Osteoblast (primary cell): ENCODE results near the gene LMNTD2. TPM values are rescaled to one million over a fixed set of nuclear protein-coding genes. Genes with fewer than 3 reads are reported as not detected.

Experiments used
- DNase-seq: peaks from one replicate; pipeline ENCODE4 v3.0.0; 2011; ENCODE audit warnings: low spot score, mixed read lengths; ENCODE audit not compliant: insufficient read length; ENCODE audit errors: missing footprints
- H2AFZ ChIP-seq: 2 replicates; pipeline ENCODE4 v1.6.0; 2011; ENCODE audit warnings: mild to moderate bottlenecking, low read length
- H3K27ac ChIP-seq: 2 replicates; pipeline ENCODE4 v1.5.1; 2011; ENCODE audit warnings: mild to moderate bottlenecking, low read depth, low read length, moderate library complexity
- H3K27me3 ChIP-seq: 2 replicates; pipeline ENCODE4 v1.6.0; 2012; ENCODE audit warnings: mild to moderate bottlenecking, control low read depth, inconsistent platforms, low read length, moderate library complexity; ENCODE audit not compliant: insufficient read depth
- H3K36me3 ChIP-seq: 2 replicates; pipeline ENCODE4 v1.5.1; 2011; ENCODE audit warnings: mild to moderate bottlenecking, low read length, control low read depth, moderate library complexity; ENCODE audit not compliant: insufficient read depth
- H3K4me1 ChIP-seq: 2 replicates; pipeline ENCODE4 v1.5.1; 2011; ENCODE audit warnings: mild to moderate bottlenecking, low read length, control low read depth, moderate library complexity; ENCODE audit not compliant: insufficient read depth
- H3K4me2 ChIP-seq: 2 replicates; pipeline ENCODE4 v1.6.0; 2011; ENCODE audit warnings: mild to moderate bottlenecking, low read length; ENCODE audit not compliant: insufficient read depth
- H3K4me3 ChIP-seq: fragments of 200-600 bp; sonication (generic); 3 replicates; pipeline ENCODE4 v1.5.1; 2012; ENCODE audit warnings: mild to moderate bottlenecking, low read length, inconsistent platforms; ENCODE audit not compliant: insufficient read depth
- H3K79me2 ChIP-seq: 2 replicates; pipeline ENCODE4 v1.6.0; 2012; ENCODE audit warnings: mild to moderate bottlenecking, low read length, control low read depth, inconsistent platforms; ENCODE audit not compliant: insufficient read depth
- H3K9me3 ChIP-seq: 2 replicates; pipeline ENCODE4 v1.5.1; 2011; ENCODE audit warnings: low read depth, low read length, control low read depth
- H4K20me1 ChIP-seq: 2 replicates; pipeline ENCODE4 v1.6.0; 2012; ENCODE audit warnings: mild to moderate bottlenecking, low read length, control low read depth; ENCODE audit not compliant: insufficient read depth
- total RNA-seq: library from RNA; depleted of rRNA; stranded (reverse); fragments of >200 nt; gene quantifications from 2 replicates; pipeline ENCODE4 v1.2.3, GENCODE V29; 2012
- TF ChIP-seq, protein P1 (sequence below): IDR thresholded peaks from 2 replicates; pipeline ENCODE4 v1.5.1; 2011; ENCODE audit warnings: mild to moderate bottlenecking, low read depth, low read length, moderate library complexity; ENCODE audit errors: extremely low read depth

LMNTD2 gene
- total RNA-seq, 1 donor: 0.36 TPM

DNA sequence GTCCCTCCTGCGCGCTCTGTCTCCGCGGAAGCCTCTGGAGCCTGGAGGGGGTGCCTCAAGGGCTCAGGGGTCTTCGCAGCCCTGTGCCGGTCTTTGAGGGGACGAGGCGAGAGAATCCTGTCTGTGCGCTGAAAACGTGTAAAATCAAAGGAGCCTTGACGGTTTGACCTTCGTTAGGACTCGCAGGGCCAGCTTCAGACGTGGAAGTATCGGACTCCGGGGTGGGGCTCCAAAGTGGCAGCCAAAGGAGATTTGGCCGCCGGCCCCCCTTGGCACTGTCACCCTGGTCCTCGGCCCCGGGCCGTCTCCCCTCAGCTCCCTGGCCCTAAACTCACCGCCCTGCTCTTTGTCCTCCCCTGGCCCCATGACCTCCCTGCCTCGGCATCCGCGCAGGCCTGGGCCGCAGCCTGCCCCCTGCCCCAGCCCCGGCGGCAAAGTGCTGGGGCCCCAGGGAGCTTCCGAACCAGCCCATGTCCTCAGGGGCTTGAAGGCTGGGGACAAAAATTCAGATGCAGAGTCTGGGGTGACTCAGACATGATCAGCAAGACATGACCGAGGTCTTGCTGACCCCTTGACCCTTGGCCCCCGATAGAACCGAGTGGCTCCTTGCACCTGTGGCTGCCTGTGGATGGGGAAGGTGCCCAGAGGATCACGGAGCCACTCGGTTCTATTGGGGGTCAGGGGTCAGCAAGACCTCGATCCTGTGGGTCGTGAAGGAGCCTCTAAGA, 8.8 kb upstream of the LMNTD2 start:
- Histone ChIP-seq H3K27ac (no peak overlapping the region), H3K9me3 (no peaks in the 10 kb centered on the region), H3K4me2 (peak overlapping the region; percentile 67), H2AFZ (peak overlapping the region; percentile 56), H3K4me3 (peak overlapping the region; percentile 59), H3K36me3 (no peaks in the 10 kb centered on the region), H3K79me2 (no peaks in the 10 kb centered on the region), H3K4me1 (peaks cover 2% of the 10 kb centered on the region), H3K27me3 (peaks cover 14% of the 10 kb centered on the region), H4K20me1 (peaks cover 2% of the 10 kb centered on the region)
- TF ChIP-seq, protein P1, sequence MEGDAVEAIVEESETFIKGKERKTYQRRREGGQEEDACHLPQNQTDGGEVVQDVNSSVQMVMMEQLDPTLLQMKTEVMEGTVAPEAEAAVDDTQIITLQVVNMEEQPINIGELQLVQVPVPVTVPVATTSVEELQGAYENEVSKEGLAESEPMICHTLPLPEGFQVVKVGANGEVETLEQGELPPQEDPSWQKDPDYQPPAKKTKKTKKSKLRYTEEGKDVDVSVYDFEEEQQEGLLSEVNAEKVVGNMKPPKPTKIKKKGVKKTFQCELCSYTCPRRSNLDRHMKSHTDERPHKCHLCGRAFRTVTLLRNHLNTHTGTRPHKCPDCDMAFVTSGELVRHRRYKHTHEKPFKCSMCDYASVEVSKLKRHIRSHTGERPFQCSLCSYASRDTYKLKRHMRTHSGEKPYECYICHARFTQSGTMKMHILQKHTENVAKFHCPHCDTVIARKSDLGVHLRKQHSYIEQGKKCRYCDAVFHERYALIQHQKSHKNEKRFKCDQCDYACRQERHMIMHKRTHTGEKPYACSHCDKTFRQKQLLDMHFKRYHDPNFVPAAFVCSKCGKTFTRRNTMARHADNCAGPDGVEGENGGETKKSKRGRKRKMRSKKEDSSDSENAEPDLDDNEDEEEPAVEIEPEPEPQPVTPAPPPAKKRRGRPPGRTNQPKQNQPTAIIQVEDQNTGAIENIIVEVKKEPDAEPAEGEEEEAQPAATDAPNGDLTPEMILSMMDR: no peak
- no peak for DNase-seq

DNA sequence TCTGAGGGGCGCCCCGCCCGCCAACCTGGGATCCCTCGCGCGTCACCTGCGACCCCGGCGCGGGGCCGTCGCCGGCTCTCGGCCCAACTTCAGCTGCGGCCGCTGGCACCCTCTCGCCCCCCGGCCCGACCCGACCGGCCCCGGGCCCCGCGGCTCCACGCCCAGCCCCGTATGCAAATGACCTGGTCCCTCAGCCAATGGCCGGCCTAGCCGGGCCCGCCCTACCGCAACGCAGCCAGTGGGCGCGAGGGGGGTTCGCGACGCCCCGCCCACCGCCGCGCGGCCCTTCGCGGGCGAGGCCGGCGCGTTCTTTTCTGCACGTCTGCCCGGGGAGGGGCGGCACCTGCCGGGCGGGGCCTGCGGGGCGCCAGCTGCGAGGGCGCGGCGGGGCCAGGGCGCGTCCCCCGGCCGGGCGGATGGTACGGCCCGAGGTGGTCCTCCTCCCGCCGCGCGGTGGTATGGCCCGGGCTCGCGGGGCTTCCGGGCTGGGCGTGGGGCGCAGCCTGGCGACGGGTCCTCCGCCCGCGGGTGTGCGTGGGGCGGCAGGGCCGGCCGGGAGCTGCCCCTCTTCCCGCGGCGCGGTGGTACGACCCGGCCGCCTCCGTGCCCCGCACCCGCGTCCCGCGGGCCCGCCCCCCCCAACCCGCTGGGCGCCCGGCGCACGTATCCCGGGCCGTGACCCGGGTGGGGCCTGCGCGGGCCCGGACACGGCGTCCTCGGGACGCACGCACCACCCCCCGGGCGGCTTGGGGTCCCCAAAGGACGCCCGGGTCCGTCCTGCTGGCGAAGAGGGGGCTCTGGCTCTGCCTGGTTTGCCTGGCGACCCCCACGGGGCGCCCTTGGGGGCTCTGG, 8.0 kb upstream of the LMNTD2 start:
- Histone ChIP-seq H3K4me1 (peaks cover 2% of the 10 kb centered on the region), H3K27me3 (peaks cover 14% of the 10 kb centered on the region), H3K4me2 (peak overlapping the region; percentile 67), H3K79me2 (no peaks in the 10 kb centered on the region), H4K20me1 (peaks cover 2% of the 10 kb centered on the region), H2AFZ (peak overlapping the region; percentile 56), H3K36me3 (no peaks in the 10 kb centered on the region), H3K9me3 (no peaks in the 10 kb centered on the region), H3K4me3 (peak overlapping the region; percentile 59), H3K27ac (no peak overlapping the region)
- TF ChIP-seq, protein P1: no peak
- DNase-seq: peak; percentile 100

DNA sequence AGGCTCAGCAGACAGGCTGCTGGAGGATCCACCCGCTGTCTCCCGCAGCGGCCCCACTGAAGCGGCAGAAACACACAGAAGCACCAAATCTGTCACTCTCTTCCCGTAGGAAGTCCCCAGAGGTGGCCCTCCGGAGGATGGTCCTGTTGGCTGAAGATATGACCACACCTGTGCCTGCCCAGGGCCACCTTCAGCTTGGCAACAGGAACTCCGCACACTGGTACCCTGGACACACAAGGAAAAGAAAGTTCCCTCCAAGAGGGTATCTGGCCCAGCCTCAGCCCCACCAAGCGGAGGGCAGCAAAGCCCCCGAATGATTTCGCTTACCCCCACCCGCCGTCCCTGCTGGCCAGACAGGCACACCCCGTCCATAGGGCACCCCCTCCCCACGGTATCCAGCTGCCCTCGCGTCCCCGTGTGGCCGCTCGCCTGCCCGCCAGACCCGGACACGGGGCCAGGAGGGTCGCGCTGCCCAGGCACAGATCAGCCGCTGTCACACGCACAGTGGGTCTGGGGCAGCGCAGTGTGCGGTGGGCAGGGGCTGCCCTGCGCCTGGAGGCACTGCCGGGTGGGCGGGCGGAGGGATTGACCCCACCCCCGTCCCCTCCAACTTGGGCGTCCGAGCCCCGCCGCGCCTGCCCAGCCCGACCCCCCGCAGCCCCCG, 7.2 kb upstream of the LMNTD2 start:
- H4K20me1 ChIP-seq: peaks cover 2% of the 10 kb centered on the region
- H3K4me2 ChIP-seq: peak overlapping the region; percentile 67
- H3K36me3 ChIP-seq: no peaks in the 10 kb centered on the region
- TF ChIP-seq, protein P1: no peak
- peaks cover 2% of the 10 kb centered on the region for H3K4me1 ChIP-seq
- no peak overlapping the region for H3K27ac ChIP-seq
- no peak for DNase-seq
- H3K4me3 ChIP-seq: peak overlapping the region; percentile 59
- no peaks in the 10 kb centered on the region for H3K79me2 ChIP-seq
- no peaks in the 10 kb centered on the region for H3K9me3 ChIP-seq
- no peak overlapping the region for H2AFZ ChIP-seq
- H3K27me3 ChIP-seq: peaks cover 14% of the 10 kb centered on the region
